ENCODE data around the gene ARRB2.

DNA sequence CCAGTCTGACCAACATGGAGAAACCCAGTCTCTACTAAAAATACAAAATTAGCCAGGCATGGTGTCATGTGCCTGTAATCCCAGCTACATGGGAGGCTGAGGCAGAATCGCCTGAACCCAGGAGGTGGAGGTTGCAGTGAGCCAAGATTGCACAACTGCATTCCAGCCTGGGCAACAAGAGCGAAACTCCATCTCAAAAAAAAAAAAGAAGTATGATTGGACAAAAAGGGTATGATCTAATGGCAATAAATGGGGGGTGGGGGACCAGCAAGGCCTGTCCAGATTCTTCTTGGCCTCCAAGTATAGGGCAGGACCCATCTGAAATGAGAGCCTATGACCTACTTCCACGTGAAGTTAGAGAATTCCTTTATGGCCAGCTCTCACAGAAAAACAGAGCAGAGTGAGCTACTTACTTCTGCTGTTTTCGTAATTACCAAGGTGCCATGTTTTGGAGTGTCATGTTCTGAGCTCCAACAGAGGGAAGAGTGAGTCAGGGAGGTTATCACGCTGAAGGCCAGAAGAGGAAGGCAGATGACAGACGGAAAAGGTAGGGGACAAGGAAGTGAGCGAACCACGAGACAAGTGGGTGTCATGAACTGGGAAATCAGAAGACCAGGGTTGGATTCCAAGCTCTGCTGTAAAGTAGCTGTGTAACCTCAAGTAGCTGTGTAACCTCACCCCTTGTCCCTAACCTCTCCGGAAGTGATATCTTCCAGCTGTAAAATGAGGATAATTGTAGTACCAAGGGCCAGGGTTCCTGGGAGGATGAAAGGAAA, 25.6 kb downstream of the ARRB2 start:
- TF ChIP-seq EZH2 (IDR thresholded peaks at IDR 0.05; ENCODE audit: borderline replicate concordance, low read length) (no peak), CTCF (IDR thresholded peaks at IDR 0.05; ENCODE audit: low read length) (no peak)

All from OCI-LY1 (cell line).